Mucosa of descending colon (tissue), 3 donors: ENCODE measurements around the gene PRKAG1. TPM values are rescaled to one million over a fixed set of nuclear protein-coding genes. Genes with fewer than 3 reads are reported as not detected.

ENCODE experiments used
- ATAC-seq: fragments of 200-7000 bp; cut with Tn5 transposase; one replicate; pipeline ENCODE4 v1.9.1; 2020; ENCODE audit warnings: mild to moderate bottlenecking, moderate library complexity
- DNase-seq, 3 donors: peaks; one replicate each; pipeline ENCODE4 v3.0.0-alpha.2; 2020
- H3K36me3 ChIP-seq: fragments of 200-600 bp; one replicate; pipeline ENCODE4 v1.8.0; 2021; ENCODE audit warnings: low read depth, mild to moderate bottlenecking
- H3K4me1 ChIP-seq: fragments of 200-600 bp; one replicate; pipeline ENCODE4 v1.8.0; 2021; ENCODE audit warnings: low read depth, mild to moderate bottlenecking
- H3K4me3 ChIP-seq: fragments of 200-600 bp; one replicate; pipeline ENCODE4 v1.8.0; 2021; ENCODE audit warnings: mild to moderate bottlenecking
- H3K9me3 ChIP-seq: fragments of 200-600 bp; one replicate; pipeline ENCODE4 v1.8.0; 2021; ENCODE audit warnings: mild to moderate bottlenecking
- intact Hi-C, 2 donors: fragments of 100-400 bp; cut with DNase I in 1 of 2; cut with micrococcal nuclease in 1 of 2; formaldehyde crosslinking; loops; one replicate each; pipeline versions ENCODE4 v1.11.0 to v1.11.1; 2022; cut with DNase I, micrococcal nuclease
- total RNA-seq, 3 donors: library from RNA; stranded (reverse); fragmentation: NEBNext Ultra II Directional in 2 of 3; extraction: Animal tissue kit (Norgen Biotek cat#: 25700) in 2 of 3; gene quantifications; one replicate each; pipeline versions ENCODE4 v1.2.1 to v1.2.4, GENCODE V29; 2021 to 2023
- TF ChIP-seq, protein P1 (sequence below): fragments of 200-600 bp; IDR thresholded peaks from one replicate; pipeline ENCODE4 v1.8.0; 2022; ENCODE audit warnings: antibody characterized with exemption, mild to moderate bottlenecking
- donor health status: DM: no; HTN: no; CAD: no; lungs with moderate emphysema.
- donor health status: DM: no; HTN: no; CAD: no.
- donor health status: DM: no; HTN: yes; CAD: no.

The PRKAG1 gene
- total RNA-seq, 3 donors from 2014 or later, result 51.5 to 60.1 (median 52.2) TPM

DNA sequence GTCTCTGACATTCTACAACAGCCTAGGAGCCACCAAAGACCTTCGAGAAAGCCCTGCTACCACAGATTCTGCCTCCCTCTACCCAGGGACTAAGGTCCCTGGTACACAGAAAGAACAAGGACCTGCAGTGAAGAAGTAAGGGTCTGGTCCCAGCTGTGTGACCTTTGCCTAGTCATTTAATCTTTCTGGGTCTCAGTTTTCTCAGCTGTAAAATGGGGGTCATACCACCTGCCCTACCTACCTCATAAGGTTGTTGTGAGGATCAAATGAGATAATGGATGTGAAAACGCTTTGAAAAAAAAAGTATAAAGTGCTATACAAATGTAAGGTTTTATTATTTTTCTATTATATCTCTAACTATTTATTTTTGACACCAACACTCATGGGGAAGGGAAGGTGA, 5.2 kb upstream of the PRKAG1 start:
- H3K4me1 ChIP-seq, result no peaks in the 10 kb centered on the region
- peaks cover 25% of the 10 kb centered on the region for H3K36me3 ChIP-seq
- no peak for DNase-seq
- TF ChIP-seq, protein P1, sequence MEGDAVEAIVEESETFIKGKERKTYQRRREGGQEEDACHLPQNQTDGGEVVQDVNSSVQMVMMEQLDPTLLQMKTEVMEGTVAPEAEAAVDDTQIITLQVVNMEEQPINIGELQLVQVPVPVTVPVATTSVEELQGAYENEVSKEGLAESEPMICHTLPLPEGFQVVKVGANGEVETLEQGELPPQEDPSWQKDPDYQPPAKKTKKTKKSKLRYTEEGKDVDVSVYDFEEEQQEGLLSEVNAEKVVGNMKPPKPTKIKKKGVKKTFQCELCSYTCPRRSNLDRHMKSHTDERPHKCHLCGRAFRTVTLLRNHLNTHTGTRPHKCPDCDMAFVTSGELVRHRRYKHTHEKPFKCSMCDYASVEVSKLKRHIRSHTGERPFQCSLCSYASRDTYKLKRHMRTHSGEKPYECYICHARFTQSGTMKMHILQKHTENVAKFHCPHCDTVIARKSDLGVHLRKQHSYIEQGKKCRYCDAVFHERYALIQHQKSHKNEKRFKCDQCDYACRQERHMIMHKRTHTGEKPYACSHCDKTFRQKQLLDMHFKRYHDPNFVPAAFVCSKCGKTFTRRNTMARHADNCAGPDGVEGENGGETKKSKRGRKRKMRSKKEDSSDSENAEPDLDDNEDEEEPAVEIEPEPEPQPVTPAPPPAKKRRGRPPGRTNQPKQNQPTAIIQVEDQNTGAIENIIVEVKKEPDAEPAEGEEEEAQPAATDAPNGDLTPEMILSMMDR, result no peak
- intact Hi-C loops, result no loop called here
- no peaks in the 10 kb centered on the region for H3K9me3 ChIP-seq
- no peak overlapping the region for H3K4me3 ChIP-seq
- no peak for ATAC-seq

DNA sequence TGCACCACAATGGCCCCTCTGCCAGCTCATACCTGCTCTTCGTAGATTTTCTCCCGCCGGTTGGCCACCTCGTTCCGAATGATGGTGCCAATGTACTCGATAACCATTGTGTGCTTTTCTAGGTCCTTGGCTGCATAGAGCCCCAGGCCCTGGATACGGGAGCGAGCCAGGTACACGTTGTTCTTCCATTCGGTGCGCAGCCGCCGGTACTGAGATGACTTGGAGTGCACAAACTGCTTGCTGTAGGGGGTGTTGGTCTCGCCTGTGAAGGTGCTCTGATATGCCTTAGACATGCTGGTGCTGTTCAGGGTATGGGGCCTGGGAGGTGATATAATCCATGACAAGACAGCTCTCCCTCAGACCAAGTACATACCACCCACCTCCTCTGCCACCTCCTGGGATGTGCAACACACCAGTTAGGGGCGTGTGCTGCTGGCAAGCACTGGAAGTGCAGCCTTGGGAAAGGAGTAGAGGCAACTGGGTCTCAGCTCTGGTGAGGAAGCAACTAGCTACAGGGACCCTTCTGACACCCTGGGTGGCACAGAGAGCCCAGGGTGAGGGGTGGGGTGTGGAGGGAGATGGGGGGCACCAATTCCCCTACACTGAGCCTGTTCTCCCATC, 4.1 kb upstream of the PRKAG1 start:
- intact Hi-C loops, result no loop called here
- TF ChIP-seq, protein P1, result no peak
- Histone ChIP-seq H3K4me1 (peaks cover 2% of the 10 kb centered on the region), H3K9me3 (no peaks in the 10 kb centered on the region), H3K36me3 (peaks cover 22% of the 10 kb centered on the region), H3K4me3 (no peak overlapping the region)
- no peak for DNase-seq
- no peak for ATAC-seq

DNA sequence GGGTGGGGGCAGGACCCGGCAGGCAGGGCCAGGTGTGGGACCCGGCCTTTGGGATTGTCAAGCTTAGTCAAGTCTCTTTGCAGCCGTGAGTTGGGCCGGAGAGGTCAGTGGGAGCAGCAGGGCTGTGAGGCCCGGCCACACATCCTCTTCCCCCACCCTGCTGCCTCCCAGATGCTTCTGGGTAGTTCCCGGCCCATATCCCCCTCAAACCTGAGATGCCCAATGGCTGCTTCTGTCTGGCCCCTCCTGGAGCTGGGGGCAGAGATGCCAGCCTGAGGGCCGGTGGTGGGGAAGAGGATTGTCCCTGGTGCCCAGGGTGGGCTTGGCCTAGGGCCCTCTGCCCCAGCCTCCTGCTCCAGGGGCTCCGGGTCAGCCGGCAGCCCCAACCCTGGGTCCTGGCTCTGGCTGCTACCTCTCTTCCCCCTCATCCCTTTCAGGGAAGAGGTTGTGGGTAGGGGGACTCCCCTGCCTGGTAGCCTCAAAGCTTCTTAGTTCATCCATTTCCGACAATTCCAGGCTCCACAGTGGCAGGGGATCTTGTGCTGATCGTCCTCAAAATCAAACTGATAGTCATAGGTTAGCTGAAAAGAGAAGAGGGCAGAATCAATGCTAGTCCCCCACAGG, 2.8 kb upstream of the PRKAG1 start:
- DNase-seq (no peak), ATAC-seq (no peak)
- H3K4me1 ChIP-seq, result peaks cover 7% of the 10 kb centered on the region
- H3K36me3 ChIP-seq, result peaks cover 16% of the 10 kb centered on the region
- no peak overlapping the region for H3K4me3 ChIP-seq
- TF ChIP-seq, protein P1, result no peak
- H3K9me3 ChIP-seq, result no peaks in the 10 kb centered on the region
- intact Hi-C loops, result no loop called here

DNA sequence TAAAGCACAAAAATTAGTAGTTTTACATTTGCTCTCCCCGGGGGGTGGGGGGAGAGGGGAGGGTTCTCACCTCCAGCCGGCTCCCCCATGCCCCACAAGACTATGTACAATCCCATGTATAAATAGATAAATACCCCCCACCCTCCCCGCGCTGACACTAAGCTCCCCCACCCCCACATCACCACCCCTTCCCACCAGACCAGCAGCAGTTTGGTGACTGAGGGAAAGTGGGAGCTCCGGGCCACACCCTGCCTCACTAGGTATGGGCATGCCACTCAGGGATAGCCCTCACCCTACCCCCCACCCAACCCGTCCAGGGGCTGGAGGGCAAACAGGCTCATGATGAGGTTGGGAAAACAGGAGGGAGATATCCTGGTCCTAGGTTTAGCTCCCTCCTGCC, 1.9 kb upstream of the PRKAG1 start:
- TF ChIP-seq, protein P1, result no peak

DNA sequence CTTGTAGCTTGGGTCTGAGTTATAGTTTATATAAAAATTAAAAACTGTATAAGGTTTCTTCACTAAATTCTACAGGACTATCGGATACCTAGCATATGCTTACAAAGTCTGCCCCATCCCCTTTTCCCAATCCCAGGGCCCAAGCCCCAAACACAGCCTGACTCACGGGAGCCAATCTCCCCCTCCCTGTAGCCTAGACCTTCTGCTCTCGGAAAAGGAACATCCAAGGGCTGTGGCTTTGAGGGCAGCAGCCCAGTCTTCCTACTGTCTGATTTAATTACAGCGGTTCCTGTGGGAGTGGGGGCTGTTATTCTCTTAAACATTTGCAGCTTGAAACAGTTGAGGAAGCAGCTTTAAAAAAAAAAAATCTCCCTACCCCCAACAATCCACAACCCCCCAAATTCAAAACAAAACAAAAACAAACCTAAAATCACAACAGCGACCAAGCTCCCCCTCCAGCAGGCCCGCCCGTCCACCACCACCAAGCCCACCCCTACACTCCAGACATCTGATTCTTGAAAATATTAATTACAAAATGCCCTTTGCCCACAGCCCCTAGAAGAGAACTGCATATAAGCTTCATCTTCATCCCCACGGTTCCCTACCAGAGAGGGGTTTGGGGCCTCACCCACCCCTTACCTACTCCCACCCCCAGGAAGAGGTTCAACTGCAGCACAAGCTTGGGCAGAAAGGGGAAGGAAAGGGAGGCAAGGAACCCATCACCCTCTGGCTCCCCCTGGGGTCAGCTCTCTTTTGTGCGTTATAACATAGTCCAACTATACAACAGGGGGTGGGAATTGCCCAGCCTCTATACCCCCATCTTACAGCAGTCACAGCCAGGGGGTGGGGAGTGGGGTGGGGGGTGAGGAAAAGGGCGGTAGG, 1.1 kb upstream of the PRKAG1 start:
- H3K4me1 ChIP-seq, result peaks cover 7% of the 10 kb centered on the region
- H3K4me3 ChIP-seq, result no peak overlapping the region
- intact Hi-C loops, result no loop called here
- DNase-seq, result peak in 1 of 3 donors; percentile 62
- H3K36me3 ChIP-seq, result peaks cover 1% of the 10 kb centered on the region
- H3K9me3 ChIP-seq, result no peaks in the 10 kb centered on the region
- TF ChIP-seq, protein P1, result no peak
- no peak for ATAC-seq

More for the DNA sequence above, 1.9 kb upstream of the PRKAG1 start:
- DNase-seq, result no peak
- Histone ChIP-seq H3K4me3 (no peak overlapping the region), H3K4me1 (peaks cover 7% of the 10 kb centered on the region), H3K9me3 (no peaks in the 10 kb centered on the region), H3K36me3 (peaks cover 6% of the 10 kb centered on the region)
- no peak for ATAC-seq
- intact Hi-C loops, result no loop called here
